Suprapubic skin (tissue), 4 donors: ENCODE measurements around the gene CNNM2.

Source experiments
- EP300 ChIP-seq: sonication (generic); formaldehyde crosslinking; IDR thresholded peaks from one replicate; pipeline ENCODE4 v1.6.1; 2017; ENCODE audit warnings: antibody characterized with exemption
- POLR2A ChIP-seq, 2 donors: fragments of 450-650 bp; IDR thresholded peaks; one replicate each; pipeline ENCODE4 v1.6.1; 2017; ENCODE audit warnings: antibody characterized with exemption in 2 of 2, mild to moderate bottlenecking in 2 of 2, moderate library complexity in 2 of 2
- POLR2AphosphoS5 ChIP-seq, 3 donors: sonication (generic); formaldehyde crosslinking; IDR thresholded peaks; one replicate each; pipeline ENCODE4 v1.6.1; 2017; ENCODE audit warnings: antibody characterized with exemption in 3 of 3
- TF ChIP-seq, protein P1 (sequence below), 2 donors: fragments of 200-600 bp in 1 of 2; fragments of 450-650 bp in 1 of 2; sonication (generic) in 1 of 2; IDR thresholded peaks; one replicate each; pipeline ENCODE4 v1.5.1; 2016 to 2019; ENCODE audit warnings: antibody characterized with exemption in 2 of 2, mild to moderate bottlenecking in 1 of 2, moderate library complexity in 1 of 2

- TF ChIP-seq, protein P1, sequence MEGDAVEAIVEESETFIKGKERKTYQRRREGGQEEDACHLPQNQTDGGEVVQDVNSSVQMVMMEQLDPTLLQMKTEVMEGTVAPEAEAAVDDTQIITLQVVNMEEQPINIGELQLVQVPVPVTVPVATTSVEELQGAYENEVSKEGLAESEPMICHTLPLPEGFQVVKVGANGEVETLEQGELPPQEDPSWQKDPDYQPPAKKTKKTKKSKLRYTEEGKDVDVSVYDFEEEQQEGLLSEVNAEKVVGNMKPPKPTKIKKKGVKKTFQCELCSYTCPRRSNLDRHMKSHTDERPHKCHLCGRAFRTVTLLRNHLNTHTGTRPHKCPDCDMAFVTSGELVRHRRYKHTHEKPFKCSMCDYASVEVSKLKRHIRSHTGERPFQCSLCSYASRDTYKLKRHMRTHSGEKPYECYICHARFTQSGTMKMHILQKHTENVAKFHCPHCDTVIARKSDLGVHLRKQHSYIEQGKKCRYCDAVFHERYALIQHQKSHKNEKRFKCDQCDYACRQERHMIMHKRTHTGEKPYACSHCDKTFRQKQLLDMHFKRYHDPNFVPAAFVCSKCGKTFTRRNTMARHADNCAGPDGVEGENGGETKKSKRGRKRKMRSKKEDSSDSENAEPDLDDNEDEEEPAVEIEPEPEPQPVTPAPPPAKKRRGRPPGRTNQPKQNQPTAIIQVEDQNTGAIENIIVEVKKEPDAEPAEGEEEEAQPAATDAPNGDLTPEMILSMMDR (IDR thresholded peaks at IDR 0.05): no peak
- TF ChIP-seq POLR2A (IDR thresholded peaks at IDR 0.05) (no peak), EP300 (no peak), POLR2AphosphoS5 (IDR thresholded peaks at IDR 0.05) (no peak)
These were observed 103.8 kb downstream of the CNNM2 start for GRCh38 chr10:103021900-103022293.
